Keratinocyte (primary cell): ENCODE results near the gene NID2. TPM values are rescaled to one million over a fixed set of nuclear protein-coding genes. Genes with fewer than 3 reads are reported as not detected.

Experiments used
- DNase-seq: peaks from one replicate; pipeline ENCODE4 v3.0.0-alpha.2; 2011; ENCODE audit warnings: low read depth, missing footprints, low spot score
- FAIRE-seq: peaks from 2 replicates; lab custom pipeline; 2011; peaks lifted over from hg19 to GRCh38; lab: Jason Lieb, UNC
- H2AFZ ChIP-seq: 2 replicates; pipeline ENCODE4 v1.6.0; 2012; ENCODE audit warnings: low read length, control low read depth, inconsistent platforms; ENCODE audit not compliant: control insufficient read depth
- H3K27ac ChIP-seq: 2 replicates; pipeline ENCODE4 v1.5.1; 2011; ENCODE audit warnings: low read length; ENCODE audit not compliant: control insufficient read depth, insufficient read depth
- H3K27me3 ChIP-seq: 3 replicates; pipeline ENCODE4 v1.6.0; 2011; ENCODE audit warnings: low read length; ENCODE audit not compliant: control insufficient read depth, insufficient read depth; ENCODE audit errors: extremely low read depth
- H3K36me3 ChIP-seq, 2 experiments: 2 replicates in 1 of 2; 3 replicates in 1 of 2; pipeline ENCODE4 v1.5.1; 2011; ENCODE audit warnings: low read length in 2 of 2, mild to moderate bottlenecking in 1 of 2; ENCODE audit not compliant: control insufficient read depth in 2 of 2, insufficient read depth in 2 of 2; ENCODE audit errors: extremely low read depth in 1 of 2
- H3K4me1 ChIP-seq: 3 replicates; pipeline ENCODE4 v1.5.1; 2011; ENCODE audit warnings: low read length; ENCODE audit not compliant: control insufficient read depth, insufficient read depth; ENCODE audit errors: extremely low read depth
- H3K4me2 ChIP-seq: 3 replicates; pipeline ENCODE4 v1.6.0; 2011; ENCODE audit warnings: low read depth, low read length; ENCODE audit not compliant: control insufficient read depth, insufficient read depth; ENCODE audit errors: extremely low read depth
- H3K4me3 ChIP-seq, 3 experiments: fragments of 200-600 bp in 1 of 3; sonication (generic) in 1 of 3; 2 replicates in 2 of 3; 3 replicates in 1 of 3; pipeline ENCODE4 v1.5.1; 2011 to 2016; ENCODE audit warnings: low read length in 3 of 3, mild to moderate bottlenecking in 3 of 3, control low read depth in 2 of 3, inconsistent platforms in 1 of 3, low read depth in 1 of 3, mixed read lengths in 1 of 3, mixed run types in 1 of 3, moderate library complexity in 1 of 3; ENCODE audit not compliant: control insufficient read depth in 2 of 3, insufficient read depth in 2 of 3; ENCODE audit errors: extremely low read depth in 1 of 3
- H3K79me2 ChIP-seq: 2 replicates; pipeline ENCODE4 v1.6.0; 2012; ENCODE audit warnings: low read length; ENCODE audit not compliant: control insufficient read depth, insufficient read depth
- H3K9ac ChIP-seq: 3 replicates; pipeline ENCODE4 v1.6.0; 2011; ENCODE audit warnings: low read length; ENCODE audit not compliant: control insufficient read depth, insufficient read depth; ENCODE audit errors: extremely low read depth
- H3K9me1 ChIP-seq: 3 replicates; pipeline ENCODE4 v1.6.0; 2011; ENCODE audit warnings: low read length; ENCODE audit not compliant: control insufficient read depth, insufficient read depth; ENCODE audit errors: extremely low read depth
- H3K9me3 ChIP-seq: 2 replicates; pipeline ENCODE4 v1.5.1; 2012; ENCODE audit warnings: low read depth, low read length; ENCODE audit not compliant: control insufficient read depth
- H4K20me1 ChIP-seq: 3 replicates; pipeline ENCODE4 v1.6.0; 2011; ENCODE audit warnings: low read length; ENCODE audit not compliant: control insufficient read depth, insufficient read depth; ENCODE audit errors: extremely low read depth
- CTCF ChIP-seq, 3 experiments: IDR thresholded peaks in 1 of 3; conservative IDR thresholded peaks in 1 of 3; optimal IDR thresholded peaks in 1 of 3; 2 replicates in 2 of 3; 3 replicates in 1 of 3; pipeline versions ENCODE3 to v1.5.1; 2011; ENCODE audit warnings: low read length in 3 of 3, mild to moderate bottlenecking in 3 of 3, moderate library complexity in 2 of 3, control low read depth in 1 of 3, inconsistent platforms in 1 of 3; ENCODE audit not compliant: insufficient read depth in 2 of 3; ENCODE audit errors: extremely low read depth in 1 of 3
- EZH2 ChIP-seq: IDR thresholded peaks from one replicate; pipeline ENCODE4 v1.6.1; 2012; ENCODE audit warnings: inconsistent platforms, mild to moderate bottlenecking, low read length, moderate library complexity
- dilution Hi-C: fragments of 300-500 bp; cut with MboI; formaldehyde crosslinking; loops from one replicate; pipeline ENCODE4 v1.7.0; 2020; ENCODE audit warnings: low sequenced_read_pairs; ENCODE audit not compliant: extremely low pct_ligation_motif_present
- polyA plus RNA-seq, 5 experiments: library from polyadenylated mRNA; depleted of rRNA in 3 of 5; stranded (reverse) in 3 of 5; stranded (forward) in 1 of 5; unstranded in 1 of 5; fragments of >200 nt; gene quantifications; 1 replicate in 1 of 5; 2 replicates in 3 of 5; 3 replicates in 1 of 5; pipeline versions ENCODE4 v1.2.1 to v1.2.3, GENCODE V29; 2011 to 2012; ENCODE audit warnings: missing spikeins in 2 of 5, low read depth in 1 of 5, low replicate concordance in 1 of 5

NID2 gene
- polyA plus RNA-seq, 1 donor (not counting 4 experiments of a cell fraction or from before 2014, with no cell fraction given) = 1.7 TPM

GRCh38 chr14:52073251-52073650 lies 4.4 kb upstream of the NID2 start:
- Histone ChIP-seq H3K27ac (no peak overlapping the region), H3K79me2 (no peaks in the 10 kb centered on the region), H3K27me3 (peaks cover 20% of the 10 kb centered on the region), H3K9ac (no peak overlapping the region), H3K36me3 (no peaks in the 10 kb centered on the region), H3K4me3 (no peak overlapping the region), H4K20me1 (no peaks in the 10 kb centered on the region), H3K9me3 (no peaks in the 10 kb centered on the region), H2AFZ (no peak overlapping the region), H3K4me2 (no peak overlapping the region), H3K4me1 (peaks cover 15% of the 10 kb centered on the region), H3K9me1 (no peaks in the 10 kb centered on the region)
- TF ChIP-seq CTCF (optimal IDR thresholded peaks at IDR 0.05 in 1 of 3, IDR thresholded peaks at IDR 0.05 in 1 of 3, conservative IDR thresholded peaks at IDR 0.05 in 1 of 3; ENCODE audit: extremely low read depth in 1 of 3, insufficient read depth in 2 of 3, low read length in 3 of 3) = no peak
- no peak for TF ChIP-seq EZH2
- FAIRE-seq (no peak), DNase-seq (no peak)
- dilution Hi-C loops = no loop called here

GRCh38 chr14:52072266-52072780 lies 3.5 kb upstream of the NID2 start:
- Histone ChIP-seq H3K9ac (no peak overlapping the region), H3K4me1 (peaks cover 12% of the 10 kb centered on the region), H3K27me3 (peaks cover 29% of the 10 kb centered on the region), H3K9me3 (no peaks in the 10 kb centered on the region), H3K4me3 (no peak overlapping the region), H3K4me2 (no peak overlapping the region), H2AFZ (no peak overlapping the region), H3K27ac (no peak overlapping the region), H4K20me1 (no peaks in the 10 kb centered on the region), H3K9me1 (no peaks in the 10 kb centered on the region), H3K36me3 (no peaks in the 10 kb centered on the region), H3K79me2 (no peaks in the 10 kb centered on the region)
- no peak for TF ChIP-seq CTCF (optimal IDR thresholded peaks at IDR 0.05 in 1 of 3, IDR thresholded peaks at IDR 0.05 in 1 of 3, conservative IDR thresholded peaks at IDR 0.05 in 1 of 3; ENCODE audit: extremely low read depth in 1 of 3, insufficient read depth in 2 of 3, low read length in 3 of 3)
- no peak for TF ChIP-seq EZH2
- no peak for FAIRE-seq
- DNase-seq = no peak
- dilution Hi-C loops = no loop called here
